ENCODE data around the gene GABPA.

GABPA gene

DNA sequence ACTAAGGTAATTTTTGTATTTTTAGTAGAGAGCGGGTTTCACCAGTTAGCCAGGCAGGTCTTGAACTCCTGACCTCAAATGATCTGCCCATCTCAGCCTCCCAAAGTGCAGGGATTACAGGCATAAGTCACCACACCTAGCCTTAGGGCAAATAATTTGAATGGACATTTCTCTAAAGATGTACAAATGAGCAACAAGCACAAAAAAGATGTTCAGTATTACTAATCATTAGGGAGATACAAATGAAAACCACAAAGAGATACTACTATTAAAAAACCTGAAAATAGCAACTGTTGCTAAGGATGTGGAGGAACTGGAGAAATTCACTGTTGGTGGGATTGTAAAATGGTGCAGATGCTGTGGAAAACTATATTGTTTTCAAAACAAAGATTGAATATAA is 79.1 kb downstream of the GABPA start:
- DNase-seq: no peak

DNA sequence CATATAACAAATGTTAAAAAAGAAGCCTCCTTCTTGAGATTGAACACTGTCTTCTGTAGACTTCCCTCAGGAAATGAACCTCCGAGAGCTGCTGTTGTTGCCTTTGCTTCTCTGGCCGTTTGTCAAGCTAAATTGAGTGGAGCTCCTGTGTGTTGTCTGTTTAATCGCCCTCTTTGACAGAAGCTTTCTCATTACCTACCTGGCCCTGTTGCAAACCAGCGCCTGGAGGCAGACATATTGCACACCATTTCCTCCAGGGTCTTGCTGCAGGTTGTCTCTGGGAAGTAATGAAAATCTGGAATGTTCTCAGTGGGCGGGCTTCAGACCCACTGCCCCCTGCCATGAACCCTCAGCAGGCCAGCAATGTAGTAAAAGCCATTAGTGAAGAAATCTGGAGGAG is 83.3 kb downstream of the GABPA start:
- DNase-seq: no peak

DNA sequence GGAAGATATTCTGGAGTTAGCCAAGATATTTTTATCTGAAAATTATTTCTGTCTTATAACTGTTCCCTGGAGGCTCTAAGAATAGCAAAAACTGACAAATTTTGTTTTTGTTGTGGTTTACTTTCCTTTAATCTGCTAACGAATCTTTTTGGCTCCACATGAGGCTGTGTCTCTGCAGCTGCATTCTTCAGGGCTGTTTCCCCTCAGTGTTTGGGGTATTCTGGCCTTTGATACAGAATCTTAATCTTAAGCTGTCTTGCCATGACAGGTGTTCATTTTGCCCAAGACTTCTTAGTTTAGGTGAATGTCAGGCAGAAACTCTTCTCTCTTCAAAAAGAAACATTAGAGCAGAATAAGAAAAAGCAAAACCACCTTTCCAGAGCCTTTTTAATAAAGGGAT is 83.8 kb downstream of the GABPA start:
- no peak for DNase-seq
